Panc1 (cell line): ENCODE data around the gene MFGE8. TPM values are rescaled to one million over a fixed set of nuclear protein-coding genes. Genes with fewer than 3 reads are reported as not detected.
A peak's percentile ranks its signal among the peaks of the same experiment; 100 is the strongest.

ENCODE experiments used
- ATAC-seq: fragments of 200-7000 bp; cut with Tn5 transposase; 2 replicates; pipeline ENCODE4 v1.9.1; 2020; ENCODE audit warnings: mild to moderate bottlenecking, moderate library complexity
- Bru-seq: library from RNA; stranded (reverse); fragments of 400-500 nt; gene quantifications from one replicate; lab custom pipeline; 2021; lab: Mats Ljungman, UMichigan
- BruChase-seq, 2 experiments: library from RNA; stranded (reverse); fragments of 400-500 nt; gene quantifications; one replicate each; lab custom pipeline; 2021; lab: Mats Ljungman, UMichigan
- BruUV-seq: library from RNA; stranded (reverse); fragments of 400-500 nt; replicated peaks from 2 replicates; lab custom pipeline; 2021; lab: Mats Ljungman, UMichigan
- CTCF ChIA-PET: fragments of 300-600 bp; sonication (Branson Sonifier 250); formaldehyde crosslinking; loops from one replicate; lab custom pipeline; 2022; ENCODE audit warnings: antibody characterized with exemption; lab: Charles Lee
- POLR2A ChIA-PET: fragments of 300-600 bp; sonication (Branson Sonifier 250); formaldehyde crosslinking; loops from one replicate; lab custom pipeline; 2022; ENCODE audit warnings: antibody characterized with exemption; lab: Charles Lee
- DNase-seq: peaks from one replicate; pipeline ENCODE4 v3.0.0-alpha.2; 2010; ENCODE audit warnings: low read depth, low spot score
- H3K27ac ChIP-seq: 2 replicates; pipeline ENCODE4 v1.5.1; 2011; ENCODE audit warnings: mild to moderate bottlenecking, low read length, inconsistent platforms
- H3K27me3 ChIP-seq: fragments of 200-500 bp; sonication (Bioruptor generic); 2 replicates; pipeline ENCODE4 v1.6.0; 2014; ENCODE audit warnings: low read length, inconsistent platforms; ENCODE audit not compliant: control insufficient read depth, insufficient read depth
- H3K36me3 ChIP-seq: fragments of 200-500 bp; sonication (Bioruptor generic); 2 replicates; pipeline ENCODE4 v1.5.1; 2014; ENCODE audit warnings: inconsistent platforms, mild to moderate bottlenecking, low read length, moderate library complexity; ENCODE audit not compliant: control insufficient read depth, insufficient read depth
- H3K4me1 ChIP-seq: 2 replicates; pipeline ENCODE4 v1.5.1; 2011; ENCODE audit warnings: inconsistent platforms, mild to moderate bottlenecking, low read length, moderate library complexity; ENCODE audit not compliant: control insufficient read depth, insufficient read depth
- H3K4me3 ChIP-seq, 2 experiments: 2 replicates each; pipeline ENCODE4 v1.5.1; 2011 to 2012; ENCODE audit warnings: low read depth in 2 of 2, low read length in 2 of 2, mild to moderate bottlenecking in 2 of 2, inconsistent platforms in 1 of 2, moderate library complexity in 1 of 2
- H3K9me3 ChIP-seq: fragments of 200-500 bp; sonication (Bioruptor generic); 2 replicates; pipeline ENCODE4 v1.5.1; 2014; ENCODE audit warnings: low read depth, mild to moderate bottlenecking, inconsistent platforms, low read length, moderate library complexity; ENCODE audit not compliant: control insufficient read depth, insufficient read depth
- POLR2AphosphoS5 ChIP-seq: IDR thresholded peaks from 2 replicates; pipeline ENCODE4 v1.6.1; 2012; ENCODE audit warnings: mild to moderate bottlenecking, low read depth, low read length, moderate library complexity
- SIN3A ChIP-seq: IDR thresholded peaks from 2 replicates; pipeline ENCODE4 v1.6.1; 2012; ENCODE audit warnings: low read depth, mild to moderate bottlenecking, low read length, moderate library complexity, borderline replicate concordance; ENCODE audit not compliant: insufficient read depth
- TCF7L2 ChIP-seq: IDR thresholded peaks from 2 replicates; pipeline ENCODE4 v1.6.1; 2011; ENCODE audit warnings: mild to moderate bottlenecking, low read depth, low read length, inconsistent platforms
- in situ Hi-C: cut with HindIII; loops from 2 replicates; pipeline ENCODE4 v1.10.0; 2016; ENCODE audit warnings: low sequenced_read_pairs, low pct_unique_long_range_greater_than_20kb
- intact Hi-C: fragments of 100-400 bp; cut with micrococcal nuclease; formaldehyde crosslinking; loops from one replicate; pipeline ENCODE4 v1.10.0; 2022; ENCODE audit not compliant: unreplicated experiment
- long read RNA-seq: library from polyadenylated mRNA; unstranded; transcript quantifications from one replicate; pipeline ENCODE4 v2.0.0, GENCODE V29; 2021; ENCODE audit not compliant: unreplicated experiment
- polyA plus RNA-seq: library from polyadenylated mRNA; unstranded; fragments of >200 nt; gene quantifications from one replicate; pipeline ENCODE4 v1.2.1, GENCODE V29; 2012; ENCODE audit warnings: missing spikeins; ENCODE audit not compliant: insufficient read length
- total RNA-seq: library from RNA; stranded (reverse); gene quantifications from one replicate; pipeline ENCODE4 v1.2.1, GENCODE V29; 2021; ENCODE audit not compliant: unreplicated experiment
- TF ChIP-seq, protein P1 (sequence below): fragments of 450-650 bp; IDR thresholded peaks from 2 replicates; pipeline ENCODE4 v1.5.1; 2017; ENCODE audit warnings: mild to moderate bottlenecking
- TF ChIP-seq, protein P2 (sequence below), 2 experiments: IDR thresholded peaks; 2 replicates each; pipeline ENCODE4 v1.6.1; 2011 to 2012; ENCODE audit warnings: low read depth in 2 of 2, control low read depth in 1 of 2, low read length in 1 of 2, mild to moderate bottlenecking in 1 of 2, moderate library complexity in 1 of 2; ENCODE audit not compliant: insufficient read depth in 1 of 2

Gene MFGE8, protein sequence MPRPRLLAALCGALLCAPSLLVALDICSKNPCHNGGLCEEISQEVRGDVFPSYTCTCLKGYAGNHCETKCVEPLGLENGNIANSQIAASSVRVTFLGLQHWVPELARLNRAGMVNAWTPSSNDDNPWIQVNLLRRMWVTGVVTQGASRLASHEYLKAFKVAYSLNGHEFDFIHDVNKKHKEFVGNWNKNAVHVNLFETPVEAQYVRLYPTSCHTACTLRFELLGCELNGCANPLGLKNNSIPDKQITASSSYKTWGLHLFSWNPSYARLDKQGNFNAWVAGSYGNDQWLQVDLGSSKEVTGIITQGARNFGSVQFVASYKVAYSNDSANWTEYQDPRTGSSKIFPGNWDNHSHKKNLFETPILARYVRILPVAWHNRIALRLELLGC
- total RNA-seq (1,799 TPM), Bru-seq, nascent RNA (percentile 99 among the genes with signal in this experiment), BruChase-seq, experiment 1, labeled RNA remaining after a 2-hour chase (percentile 100 among the genes with signal in this experiment), BruChase-seq, experiment 2, labeled RNA remaining after a 6-hour chase (percentile 99 among the genes with signal in this experiment)
- 2,067 TPM for polyA plus RNA-seq
- long read RNA-seq, transcript MFGE8-217 (1 exons, 2,464 nt): minor isoform, 28 of 1,036 reads
- long read RNA-seq, transcript MFGE8-201 (8 exons, 1,937 nt): major isoform, 45 of 1,036 reads
- long read RNA-seq, transcript MFGE8-214 (3 exons, 801 nt): minor isoform, 14 of 1,036 reads
- long read RNA-seq, transcript MFGE8-202 (7 exons, 1,752 nt): minor isoform, 31 of 1,036 reads
- long read RNA-seq, partial matches to known transcripts: 174 of 1,036 reads
- long read RNA-seq, other reads (novel, unspliced or antisense): 740 of 1,036 reads

GRCh38 chr15:88913017-88913849 lies at the start of gene MFGE8:
MFGE8 (minus strand) TSS chr15:88913379; CDS start chr15:88913319, 60 bp downstream.
- peak; percentile 89 for ATAC-seq
- H3K27ac ChIP-seq: peak within 1 kb of the TSS; percentile 97
- in situ Hi-C loops: no loop called here
- H3K4me1 ChIP-seq: peaks cover 47% of the 10 kb centered on the region
- peaks cover 7% of the 10 kb centered on the region; the same call in 1 of the 2 replicates for H3K36me3 ChIP-seq
- no peaks in the 10 kb centered on the region for H3K9me3 ChIP-seq
- ChIA-PET CTCF (interaction anchor here (0.7 to 1.2 kb wide), 2 partner anchors 8 to 91 kb away, joined by 3 read pairs; no protein-coding TSS in a partner anchor), POLR2A (interaction anchor here (0.6 to 0.7 kb wide), 2 partner anchors 30 to 69 kb away, joined by 3 to 12 read pairs; no protein-coding TSS in a partner anchor)
- BruUV-seq: no TSS peak
- TF ChIP-seq SIN3A (peak; percentile 93; the same call in 1 of the 2 replicates), POLR2AphosphoS5 (peak; percentile 84), TCF7L2 (peak; percentile 55; the same call in 1 of the 2 replicates)
- TF ChIP-seq, protein P1, sequence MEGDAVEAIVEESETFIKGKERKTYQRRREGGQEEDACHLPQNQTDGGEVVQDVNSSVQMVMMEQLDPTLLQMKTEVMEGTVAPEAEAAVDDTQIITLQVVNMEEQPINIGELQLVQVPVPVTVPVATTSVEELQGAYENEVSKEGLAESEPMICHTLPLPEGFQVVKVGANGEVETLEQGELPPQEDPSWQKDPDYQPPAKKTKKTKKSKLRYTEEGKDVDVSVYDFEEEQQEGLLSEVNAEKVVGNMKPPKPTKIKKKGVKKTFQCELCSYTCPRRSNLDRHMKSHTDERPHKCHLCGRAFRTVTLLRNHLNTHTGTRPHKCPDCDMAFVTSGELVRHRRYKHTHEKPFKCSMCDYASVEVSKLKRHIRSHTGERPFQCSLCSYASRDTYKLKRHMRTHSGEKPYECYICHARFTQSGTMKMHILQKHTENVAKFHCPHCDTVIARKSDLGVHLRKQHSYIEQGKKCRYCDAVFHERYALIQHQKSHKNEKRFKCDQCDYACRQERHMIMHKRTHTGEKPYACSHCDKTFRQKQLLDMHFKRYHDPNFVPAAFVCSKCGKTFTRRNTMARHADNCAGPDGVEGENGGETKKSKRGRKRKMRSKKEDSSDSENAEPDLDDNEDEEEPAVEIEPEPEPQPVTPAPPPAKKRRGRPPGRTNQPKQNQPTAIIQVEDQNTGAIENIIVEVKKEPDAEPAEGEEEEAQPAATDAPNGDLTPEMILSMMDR: no peak; the same call in 1 of the 2 replicates
- TF ChIP-seq, protein P2, sequence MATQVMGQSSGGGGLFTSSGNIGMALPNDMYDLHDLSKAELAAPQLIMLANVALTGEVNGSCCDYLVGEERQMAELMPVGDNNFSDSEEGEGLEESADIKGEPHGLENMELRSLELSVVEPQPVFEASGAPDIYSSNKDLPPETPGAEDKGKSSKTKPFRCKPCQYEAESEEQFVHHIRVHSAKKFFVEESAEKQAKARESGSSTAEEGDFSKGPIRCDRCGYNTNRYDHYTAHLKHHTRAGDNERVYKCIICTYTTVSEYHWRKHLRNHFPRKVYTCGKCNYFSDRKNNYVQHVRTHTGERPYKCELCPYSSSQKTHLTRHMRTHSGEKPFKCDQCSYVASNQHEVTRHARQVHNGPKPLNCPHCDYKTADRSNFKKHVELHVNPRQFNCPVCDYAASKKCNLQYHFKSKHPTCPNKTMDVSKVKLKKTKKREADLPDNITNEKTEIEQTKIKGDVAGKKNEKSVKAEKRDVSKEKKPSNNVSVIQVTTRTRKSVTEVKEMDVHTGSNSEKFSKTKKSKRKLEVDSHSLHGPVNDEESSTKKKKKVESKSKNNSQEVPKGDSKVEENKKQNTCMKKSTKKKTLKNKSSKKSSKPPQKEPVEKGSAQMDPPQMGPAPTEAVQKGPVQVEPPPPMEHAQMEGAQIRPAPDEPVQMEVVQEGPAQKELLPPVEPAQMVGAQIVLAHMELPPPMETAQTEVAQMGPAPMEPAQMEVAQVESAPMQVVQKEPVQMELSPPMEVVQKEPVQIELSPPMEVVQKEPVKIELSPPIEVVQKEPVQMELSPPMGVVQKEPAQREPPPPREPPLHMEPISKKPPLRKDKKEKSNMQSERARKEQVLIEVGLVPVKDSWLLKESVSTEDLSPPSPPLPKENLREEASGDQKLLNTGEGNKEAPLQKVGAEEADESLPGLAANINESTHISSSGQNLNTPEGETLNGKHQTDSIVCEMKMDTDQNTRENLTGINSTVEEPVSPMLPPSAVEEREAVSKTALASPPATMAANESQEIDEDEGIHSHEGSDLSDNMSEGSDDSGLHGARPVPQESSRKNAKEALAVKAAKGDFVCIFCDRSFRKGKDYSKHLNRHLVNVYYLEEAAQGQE (IDR thresholded peaks at IDR 0.05; ENCODE audit: insufficient read depth in 1 of 2, low read depth in 2 of 2, low read length in 1 of 2): no peak
- no peak for DNase-seq
- peak within 1 kb of the TSS; percentile 66 to 90 for H3K4me3 ChIP-seq
- intact Hi-C loops: loop anchor here (5.0 kb wide), 1 partner anchor 69 kb away; no protein-coding TSS in a partner anchor
- H3K27me3 ChIP-seq: no peaks in the 10 kb centered on the region

DNA sequence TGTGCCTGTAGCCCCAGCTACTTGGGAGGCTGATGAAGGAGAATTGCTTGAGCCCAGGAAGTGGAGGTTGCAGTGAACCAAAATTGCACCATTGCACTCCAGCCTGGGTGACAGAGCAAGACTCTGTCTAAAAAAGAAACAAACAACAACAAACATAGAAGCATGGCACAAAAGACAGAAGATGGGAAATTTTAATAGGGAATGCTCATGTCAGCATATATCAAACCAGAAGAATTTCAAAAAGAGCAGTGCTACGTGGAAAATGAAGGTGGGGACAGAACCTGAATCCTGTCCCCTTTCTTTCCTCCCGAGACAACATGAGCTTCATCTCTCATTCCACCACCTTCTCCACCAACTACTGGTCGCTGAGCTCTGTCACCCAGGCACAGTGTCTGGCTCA lies 46.3 kb upstream of the MFGE8 start:
- no peaks in the 10 kb centered on the region for H3K27me3 ChIP-seq
- intact Hi-C loops: no loop called here
- ATAC-seq: no peak
- H3K4me1 ChIP-seq: peaks cover 4% of the 10 kb centered on the region; the same call in 1 of the 2 replicates
- no peaks in the 10 kb centered on the region for H3K9me3 ChIP-seq
- BruUV-seq: no TSS peak
- TF ChIP-seq, protein P2 (IDR thresholded peaks at IDR 0.05; ENCODE audit: insufficient read depth in 1 of 2, low read depth in 2 of 2, low read length in 1 of 2): no peak
- TF ChIP-seq POLR2AphosphoS5 (no peak), TCF7L2 (no peak)
- TF ChIP-seq, protein P1: no peak
- H3K4me3 ChIP-seq: no peak overlapping the region
- in situ Hi-C loops: no loop called here
- no peak overlapping the region for H3K27ac ChIP-seq
- ChIA-PET CTCF (interaction anchor here (0.6 kb wide), 1 partner anchor 22 kb away, joined by 5 read pairs; no protein-coding TSS in a partner anchor), POLR2A (interaction anchor here (0.7 kb wide), 1 partner anchor 342 kb away, joined by 4 read pairs; no protein-coding TSS in a partner anchor)
- DNase-seq: no peak
- no peaks in the 10 kb centered on the region for H3K36me3 ChIP-seq
